HG03521 (cell line): ENCODE data around the gene ADCY2.

Experiments used
- ATAC-seq: cut with Tn5 transposase; IDR thresholded peaks from one replicate; pipeline ENCODE4 v1.9.1; 2021; ENCODE audit warnings: mild to moderate bottlenecking, moderate library complexity; ENCODE audit not compliant: unreplicated experiment

The ADCY2 gene

DNA sequence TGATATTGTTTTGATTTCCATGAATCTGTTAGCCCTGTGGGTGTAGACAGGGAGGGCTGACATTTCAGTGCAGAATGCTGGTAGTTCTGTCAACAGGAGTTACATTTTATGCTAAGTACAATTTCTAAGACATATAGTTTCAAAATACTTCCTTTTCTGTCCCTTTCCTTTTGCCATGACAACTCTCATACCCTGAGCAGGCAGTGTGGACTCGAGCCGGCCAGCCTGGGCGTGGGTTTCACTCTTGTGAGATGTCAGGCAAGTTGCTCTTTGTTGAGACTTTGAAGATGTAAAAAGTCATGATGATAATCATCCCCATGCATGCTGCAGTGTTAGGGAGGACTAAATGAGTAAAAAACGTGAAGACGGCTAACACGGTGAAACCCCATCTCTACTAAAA is 257.1 kb downstream of the ADCY2 start:
- ATAC-seq: no peak

DNA sequence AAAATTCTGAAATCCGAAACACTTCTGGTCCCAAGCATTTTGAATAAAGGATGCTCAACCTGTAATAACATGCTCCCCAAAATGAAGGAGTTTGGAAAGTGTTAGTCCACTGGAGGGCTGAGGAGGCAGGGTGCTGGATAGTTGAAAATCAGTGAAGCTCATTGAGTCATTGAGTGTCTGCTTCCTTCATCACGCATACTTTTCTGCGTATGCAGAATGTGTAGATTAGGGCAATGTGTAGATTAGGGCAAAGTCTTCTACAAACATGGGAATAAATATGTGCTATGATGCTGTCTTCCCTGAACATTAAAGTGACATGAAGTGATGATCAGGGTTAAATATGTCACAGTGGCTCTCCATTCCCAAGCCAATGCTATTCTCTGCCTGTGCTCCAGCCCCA is 261.2 kb downstream of the ADCY2 start:
- no peak for ATAC-seq

DNA sequence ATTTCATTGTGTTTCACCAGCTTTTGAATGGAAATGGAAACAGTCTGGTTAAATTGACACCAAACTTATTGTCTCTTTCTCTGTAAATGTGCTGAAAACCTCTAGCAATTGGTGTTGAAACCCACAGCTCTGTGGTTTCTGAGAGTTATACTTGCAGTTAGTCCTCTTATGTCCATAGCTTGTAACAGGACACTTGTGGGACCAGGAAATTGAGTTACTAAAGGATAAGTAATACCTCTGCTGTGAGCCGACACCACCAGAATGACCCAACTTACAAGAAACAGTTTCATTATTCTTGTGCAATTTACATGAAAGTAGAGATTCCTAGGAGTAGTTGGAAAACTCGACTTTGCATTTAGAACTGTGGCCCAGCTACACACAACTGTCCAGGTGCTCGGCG is 263.5 kb downstream of the ADCY2 start:
- ATAC-seq: no peak

DNA sequence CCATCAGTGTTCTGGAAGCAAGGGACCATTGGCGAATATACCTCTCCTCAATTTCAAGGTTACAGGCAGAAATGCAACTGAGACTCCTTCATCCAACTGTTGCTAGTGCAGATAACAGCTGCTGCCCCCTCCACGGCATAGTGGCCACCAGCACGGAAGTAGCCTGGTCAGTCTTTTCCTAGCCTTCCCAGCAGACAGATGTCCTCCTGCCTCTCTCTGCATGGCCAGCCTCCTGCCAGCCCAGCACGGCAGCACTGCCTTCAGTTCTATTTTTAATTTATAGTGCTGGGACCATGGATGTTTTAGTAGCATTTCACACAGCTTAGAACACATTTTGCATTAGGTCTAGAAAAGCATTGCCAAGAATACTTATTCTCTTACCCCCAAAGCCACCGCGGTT is 266.4 kb downstream of the ADCY2 start:
- ATAC-seq: no peak

DNA sequence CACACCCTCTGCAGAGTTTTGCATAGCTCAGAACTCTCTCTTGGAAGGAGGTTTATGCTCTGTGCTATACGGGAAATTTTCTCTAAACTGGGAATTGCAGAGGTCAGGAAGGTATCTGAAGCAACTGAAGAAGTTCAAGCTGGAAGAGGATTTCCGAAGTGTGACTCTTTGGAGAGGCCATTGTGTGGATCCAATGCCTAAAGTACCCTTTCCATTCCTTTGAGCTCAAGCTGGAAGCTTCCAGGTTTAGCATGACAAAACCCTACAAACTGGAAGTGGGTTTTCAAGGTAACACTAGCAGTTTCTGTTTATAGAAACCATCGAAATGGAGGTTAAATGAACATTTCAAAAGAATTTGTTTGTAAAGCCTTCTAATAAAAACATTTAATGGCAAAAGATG is 267.9 kb downstream of the ADCY2 start:
- ATAC-seq: no peak

DNA sequence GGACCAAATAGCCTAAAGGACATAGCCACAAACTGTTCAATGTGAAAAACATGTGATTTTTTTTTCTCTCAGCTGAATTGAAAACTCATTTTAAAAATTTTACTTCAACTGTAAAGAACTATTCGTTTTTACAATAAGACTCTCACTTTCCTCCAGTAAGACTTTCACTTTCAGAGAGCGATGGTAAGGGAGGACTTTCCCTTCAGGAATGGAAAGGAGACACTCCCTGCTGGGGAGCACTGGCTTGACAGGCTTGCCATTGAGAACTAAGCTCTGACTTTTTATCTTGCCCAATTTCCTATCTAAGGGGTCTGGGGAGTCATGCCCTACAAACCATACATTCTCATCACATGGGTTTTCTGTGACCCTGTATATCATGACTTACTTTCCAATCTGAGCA is 268.3 kb downstream of the ADCY2 start:
- no peak for ATAC-seq

DNA sequence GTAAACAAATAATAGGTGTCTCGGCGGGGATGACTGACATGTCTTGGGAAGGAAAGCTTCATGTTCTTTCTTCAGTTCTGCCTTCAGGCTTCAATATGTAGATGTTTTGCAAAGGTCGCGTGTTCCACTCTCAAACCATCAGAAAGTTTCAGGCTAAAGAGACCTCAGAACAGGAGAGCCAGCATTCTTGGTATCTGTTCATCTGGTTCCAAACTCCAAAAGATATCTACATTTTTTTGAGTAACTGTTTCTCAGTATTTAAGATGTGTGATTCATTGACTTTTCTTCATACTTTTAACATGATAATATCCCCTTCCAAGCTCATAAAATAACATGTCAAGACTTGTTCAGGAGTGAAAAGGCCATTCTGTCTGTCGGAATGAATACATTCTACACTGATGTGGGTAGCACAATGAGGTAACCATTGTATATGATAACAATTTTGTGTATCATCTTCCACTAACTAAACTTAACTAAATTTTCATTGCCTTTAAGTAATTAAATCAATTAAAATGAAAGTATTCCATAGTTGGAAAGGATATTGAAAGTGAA is 271.4 kb downstream of the ADCY2 start:
- no peak for ATAC-seq

DNA sequence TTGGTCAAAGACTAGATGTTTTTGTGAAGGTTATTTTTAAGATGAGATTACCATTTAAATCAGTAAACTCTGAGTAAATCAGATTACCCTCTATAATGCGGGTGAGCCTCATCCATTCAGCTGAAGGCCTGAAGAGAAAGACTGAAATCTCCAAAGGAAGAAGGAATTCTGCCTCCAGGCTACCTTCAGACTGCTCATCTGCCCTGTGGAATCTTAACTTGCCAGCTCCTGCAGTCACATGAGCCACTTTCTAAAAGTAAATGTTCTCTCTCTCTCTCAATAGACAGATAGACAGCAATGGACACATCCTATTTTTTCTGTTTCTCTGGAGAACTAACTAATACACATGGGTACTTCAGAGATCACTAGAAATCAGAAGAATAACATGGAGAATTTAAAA is 272.2 kb downstream of the ADCY2 start:
- no peak for ATAC-seq

DNA sequence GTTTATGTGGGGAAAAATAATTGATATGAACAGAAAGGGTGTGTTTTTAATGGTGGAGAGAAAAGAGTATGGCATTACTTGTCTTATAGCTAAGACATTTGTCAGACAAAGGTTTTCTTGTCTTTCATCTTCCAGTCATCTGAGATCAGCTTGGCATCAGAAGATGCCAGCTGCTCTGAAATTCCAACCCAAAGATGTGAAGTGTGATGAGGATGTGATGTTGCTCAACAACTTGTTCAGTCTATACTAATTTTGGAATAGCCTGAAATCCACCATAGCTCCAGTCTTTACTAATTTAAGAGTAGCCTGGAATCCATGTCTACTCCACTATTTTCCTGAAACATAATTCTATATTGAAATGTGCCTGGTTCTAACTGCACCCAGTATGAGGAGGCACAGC is 272.7 kb downstream of the ADCY2 start:
- ATAC-seq: no peak

DNA sequence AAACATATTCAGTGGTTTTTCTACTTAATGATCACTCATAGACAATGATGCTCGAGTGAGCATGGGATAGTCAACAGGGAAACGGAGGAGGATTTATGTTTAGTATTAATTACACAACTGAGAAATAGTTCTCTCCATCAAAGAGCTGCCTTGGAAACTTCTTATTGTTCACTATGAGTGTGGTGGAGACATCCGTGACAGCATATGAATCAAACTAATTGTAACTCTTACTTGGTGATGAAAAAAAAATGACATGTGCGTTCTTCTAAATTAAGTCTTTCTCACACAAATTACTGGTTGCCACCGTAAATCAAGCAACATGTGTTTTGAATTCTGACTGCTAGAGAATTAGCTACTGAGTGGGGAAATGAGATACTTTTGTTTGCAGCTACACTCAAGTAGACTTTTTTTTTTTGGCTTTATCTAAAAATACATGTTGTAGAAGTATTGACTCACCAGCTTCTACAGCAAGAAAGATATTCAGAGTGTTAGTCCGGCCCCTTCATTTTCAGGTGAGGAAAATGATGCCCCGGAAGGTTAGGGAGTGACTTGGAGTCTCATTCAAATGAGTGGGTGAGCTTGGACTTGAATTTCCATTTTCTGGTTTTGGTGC is 275.5 kb downstream of the ADCY2 start:
- ATAC-seq: no peak

DNA sequence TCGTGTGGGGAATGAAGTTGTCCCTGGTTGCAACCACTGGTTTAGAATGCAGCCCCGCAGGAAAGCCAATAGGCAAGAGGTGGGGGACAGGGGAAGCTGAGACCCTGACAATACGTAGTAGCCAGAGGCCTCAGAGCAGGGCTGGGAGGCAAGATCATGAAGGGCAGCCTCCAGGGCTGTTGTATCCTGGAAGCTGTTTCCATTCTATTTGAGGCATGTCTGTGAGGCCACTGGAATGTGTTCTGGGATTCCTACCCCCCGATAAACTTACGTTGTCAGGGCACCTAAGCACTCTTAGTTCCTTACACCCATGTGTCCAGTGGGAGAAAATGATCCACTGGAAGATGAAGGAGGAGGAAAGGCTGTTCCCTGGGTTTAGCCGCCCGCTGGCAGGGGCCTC is 277.7 kb downstream of the ADCY2 start:
- ATAC-seq: no peak

DNA sequence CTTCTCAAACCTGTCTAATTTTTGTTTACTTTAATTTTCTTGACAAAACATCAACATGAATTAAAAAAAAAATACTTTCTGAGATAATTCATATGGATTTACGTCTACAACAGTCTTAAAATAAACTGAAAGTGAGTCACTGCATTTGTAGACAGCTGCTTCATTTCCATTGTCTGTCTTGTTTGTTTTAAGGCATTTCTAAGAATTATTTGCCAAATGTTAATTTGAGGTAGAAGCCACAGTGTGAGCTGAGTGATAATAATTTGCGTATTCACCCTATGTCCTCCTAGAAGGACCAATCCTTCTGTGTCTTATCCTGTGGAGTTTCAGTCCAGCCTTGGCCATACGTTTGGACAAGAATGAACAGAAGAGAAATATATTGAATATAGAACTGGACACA is 280.5 kb downstream of the ADCY2 start:
- ATAC-seq: no peak

DNA sequence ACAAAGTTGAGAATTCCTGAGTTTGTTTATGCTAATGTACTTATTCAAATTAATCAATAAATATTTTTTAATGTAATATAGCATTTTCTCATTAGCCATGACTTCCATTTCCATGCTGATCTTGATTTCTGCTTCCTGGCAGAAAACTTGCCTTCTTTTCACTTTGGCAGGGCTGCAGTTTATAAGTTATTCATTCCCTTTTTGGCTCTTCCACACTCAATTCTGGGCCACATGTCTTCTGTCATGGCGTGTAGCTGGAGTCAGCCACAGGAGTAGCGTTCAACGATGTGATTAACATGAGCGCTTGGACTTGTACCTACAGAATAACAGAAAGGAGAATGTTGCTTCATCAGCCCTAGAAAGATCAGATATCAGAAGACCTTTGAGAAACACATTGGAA is 282.1 kb downstream of the ADCY2 start:
- no peak for ATAC-seq

DNA sequence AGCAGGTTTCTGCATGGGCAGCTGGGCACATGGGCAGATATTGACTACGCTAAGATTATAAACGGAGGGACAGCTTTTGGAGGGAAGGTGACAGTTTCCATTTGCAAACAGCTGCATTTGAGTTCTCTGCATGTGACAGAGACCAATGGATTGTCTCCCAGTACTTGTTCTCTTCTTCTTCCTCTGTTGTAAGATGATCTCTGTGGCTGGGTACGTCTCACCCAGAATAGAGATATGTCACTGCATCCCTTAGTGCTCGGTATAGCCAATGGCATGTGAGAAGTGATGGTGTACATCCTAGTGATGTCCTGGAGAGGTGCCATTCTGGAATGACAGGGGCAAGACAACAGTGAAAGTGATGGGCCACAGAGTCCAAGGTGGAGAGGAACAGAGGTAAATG is 283.7 kb downstream of the ADCY2 start:
- ATAC-seq: no peak

DNA sequence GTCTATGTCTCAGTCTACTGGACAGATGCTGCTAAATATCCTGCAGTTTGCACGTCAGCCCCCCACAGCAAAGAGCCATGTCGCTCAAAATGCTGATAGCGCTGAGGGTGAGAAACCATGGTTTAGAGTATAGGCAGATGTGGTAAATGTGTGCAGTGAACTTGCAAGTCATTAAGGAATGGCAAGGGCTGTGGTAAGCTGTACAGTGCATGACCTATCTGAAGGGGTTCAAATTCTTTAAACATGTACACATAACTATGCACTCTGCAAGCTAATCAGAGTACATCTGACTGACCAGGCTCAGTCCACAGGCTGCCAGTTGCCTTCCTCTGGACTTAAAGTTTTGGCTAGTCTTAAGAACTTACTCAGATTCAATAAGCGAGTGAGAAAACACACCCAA is 284.3 kb downstream of the ADCY2 start:
- no peak for ATAC-seq

DNA sequence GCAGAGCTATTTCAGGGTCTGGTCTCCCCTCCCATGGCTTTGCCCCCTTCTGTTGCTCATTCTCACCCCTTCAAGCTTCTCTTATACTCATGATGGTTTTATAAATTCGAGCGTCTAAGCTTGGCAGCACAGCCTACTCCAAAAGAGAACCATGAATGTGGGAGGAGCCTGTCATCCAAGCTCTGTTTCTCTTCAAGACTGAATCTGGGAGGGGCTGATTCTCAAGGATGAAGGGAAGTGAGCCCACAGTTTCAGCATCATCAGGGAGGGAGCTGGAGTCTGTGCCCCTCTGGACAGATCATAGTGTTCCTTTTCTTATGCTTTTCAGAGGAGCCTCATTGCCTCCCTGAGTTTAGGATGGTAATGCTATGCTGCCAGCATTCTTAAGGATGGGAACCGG is 286.4 kb downstream of the ADCY2 start:
- ATAC-seq: no peak

DNA sequence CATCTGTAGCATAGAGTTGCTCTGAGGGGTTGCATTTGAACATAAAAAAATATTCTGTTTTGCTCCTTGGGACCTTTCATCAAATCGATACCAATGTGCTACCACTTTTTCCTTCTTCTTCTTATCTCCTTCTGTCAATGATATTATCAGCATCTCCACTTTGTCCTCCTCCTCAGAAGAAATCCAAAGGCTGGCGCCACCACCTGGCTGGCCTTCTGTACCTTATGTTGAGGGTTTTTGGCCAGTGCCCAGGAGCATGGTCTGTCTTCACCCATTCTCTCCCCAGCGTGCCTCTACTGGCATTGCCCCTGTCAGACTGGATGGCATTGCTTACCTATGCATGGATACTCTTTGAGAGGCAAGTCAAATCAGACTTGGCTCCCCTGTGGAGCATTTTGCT is 287.8 kb downstream of the ADCY2 start:
- ATAC-seq: no peak

DNA sequence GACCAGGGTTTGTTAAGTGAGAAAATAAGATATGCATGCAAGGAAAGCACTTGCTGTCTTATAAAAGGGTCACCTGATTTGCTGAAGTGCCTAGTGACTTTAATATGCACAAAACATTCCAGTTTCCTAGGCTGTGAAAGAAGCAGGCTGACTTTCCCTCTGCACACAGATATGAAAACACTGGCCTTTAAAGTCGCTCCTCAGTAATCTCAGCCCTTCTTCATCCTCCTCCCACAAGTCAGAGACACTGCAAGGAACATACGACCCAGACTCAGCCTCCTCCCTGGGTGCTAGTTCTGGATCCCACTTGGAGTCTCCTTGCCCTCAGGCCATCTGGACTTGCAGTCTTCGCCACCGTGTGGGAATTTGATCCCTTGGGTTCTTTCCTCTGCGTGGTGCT is 288.9 kb downstream of the ADCY2 start:
- ATAC-seq: no peak

DNA sequence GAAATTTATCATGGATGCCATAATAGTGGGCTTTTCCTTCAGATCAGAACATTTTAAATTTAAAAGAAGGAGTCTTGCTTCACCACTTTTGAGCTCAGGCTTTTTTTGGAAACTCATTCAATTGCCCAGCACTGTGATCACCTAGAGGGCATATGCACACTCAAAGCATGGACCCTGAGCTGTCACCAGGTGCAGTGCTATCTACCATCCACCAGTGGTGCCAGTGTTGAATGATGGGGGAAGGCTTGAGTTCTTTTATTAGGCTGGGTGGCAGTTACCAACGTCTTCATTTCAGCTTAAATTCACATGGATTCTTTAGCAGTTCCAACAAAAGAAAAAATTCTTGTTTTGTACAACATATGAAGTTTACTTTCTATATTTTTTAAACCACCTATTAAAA is 290.9 kb downstream of the ADCY2 start:
- no peak for ATAC-seq

DNA sequence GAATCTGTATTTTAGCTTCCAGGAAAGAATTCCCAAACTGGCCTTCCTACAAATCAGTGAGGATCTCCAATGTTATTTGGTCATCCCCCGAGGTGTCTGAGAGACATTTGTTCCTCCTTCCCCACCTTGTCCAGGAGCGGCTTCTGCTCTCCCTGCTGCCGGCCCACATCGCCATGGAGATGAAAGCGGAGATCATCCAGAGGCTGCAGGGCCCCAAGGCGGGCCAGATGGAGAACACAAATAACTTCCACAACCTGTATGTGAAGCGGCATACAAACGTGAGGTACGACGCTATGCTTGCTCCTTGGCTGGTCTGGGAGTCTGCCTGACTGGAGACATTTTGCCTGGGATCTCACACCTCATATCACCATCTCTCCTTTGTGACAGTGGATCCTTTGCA is 294.6 kb downstream of the ADCY2 start:
- no peak for ATAC-seq

DNA sequence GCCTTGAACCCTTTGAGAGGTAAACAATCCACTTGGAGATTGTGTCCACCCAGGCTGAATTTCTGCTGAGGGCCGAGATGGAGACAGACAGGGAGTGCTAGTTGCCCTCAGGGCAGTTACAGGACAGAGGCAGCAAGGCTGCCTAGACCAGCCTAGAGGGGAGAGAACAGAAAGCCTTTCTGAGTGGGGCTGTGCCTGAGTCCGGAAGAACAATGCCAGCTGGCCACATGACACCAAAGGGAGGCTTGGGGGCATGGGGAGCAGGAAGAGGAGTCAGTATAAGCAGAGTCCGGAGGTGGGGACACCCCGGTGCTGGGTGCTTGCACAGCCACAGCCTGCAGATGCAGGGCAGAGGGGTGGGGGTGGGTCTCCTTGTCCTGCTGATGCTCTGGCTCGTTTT is 309.3 kb downstream of the ADCY2 start:
- ATAC-seq: no peak

DNA sequence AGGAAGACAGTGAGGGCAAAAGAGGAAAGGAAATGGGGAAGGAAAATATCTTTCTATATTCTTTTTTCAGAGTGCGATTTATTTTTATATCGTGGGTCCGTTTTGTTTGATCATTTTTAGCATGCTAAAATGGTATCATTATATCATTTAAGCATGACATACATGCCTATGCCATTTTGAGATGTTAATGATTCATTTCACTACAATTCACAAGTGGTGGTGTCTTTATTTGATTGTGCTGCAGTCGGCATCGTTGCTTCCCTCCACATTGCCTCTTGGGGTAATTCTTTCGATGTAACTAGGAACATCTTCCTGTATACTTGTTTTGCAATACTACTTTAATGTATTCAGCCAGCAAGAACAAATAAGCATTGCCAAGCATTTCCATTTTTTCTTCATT is 309.8 kb downstream of the ADCY2 start:
- ATAC-seq: no peak

DNA sequence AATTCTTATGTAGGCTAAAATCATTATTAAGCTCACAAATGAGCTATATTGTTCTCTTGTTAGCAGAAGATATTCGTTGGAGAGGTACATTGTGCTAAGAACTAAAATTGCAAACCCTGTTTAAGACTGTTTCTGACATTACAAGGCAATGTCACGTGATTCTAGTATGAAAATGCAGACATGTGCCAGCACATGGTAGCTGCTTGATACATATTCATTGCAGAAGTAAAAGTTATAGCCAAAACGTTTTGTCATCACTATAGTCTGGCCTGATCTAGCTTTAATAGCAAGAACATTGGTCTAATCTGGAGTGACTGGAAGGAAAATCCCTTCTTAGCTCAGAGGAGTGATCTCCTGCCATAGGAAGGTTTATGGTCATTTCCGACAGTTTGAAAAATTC is 310.3 kb downstream of the ADCY2 start:
- no peak for ATAC-seq
